ENCODE measurements around the gene ZC3H7B.
"Not testable (repeated sequence)": the region's sequence is repeated elsewhere in the genome, so short reads cannot be mapped to it uniquely, and the experiment has no call there.

ZC3H7B gene, protein sequence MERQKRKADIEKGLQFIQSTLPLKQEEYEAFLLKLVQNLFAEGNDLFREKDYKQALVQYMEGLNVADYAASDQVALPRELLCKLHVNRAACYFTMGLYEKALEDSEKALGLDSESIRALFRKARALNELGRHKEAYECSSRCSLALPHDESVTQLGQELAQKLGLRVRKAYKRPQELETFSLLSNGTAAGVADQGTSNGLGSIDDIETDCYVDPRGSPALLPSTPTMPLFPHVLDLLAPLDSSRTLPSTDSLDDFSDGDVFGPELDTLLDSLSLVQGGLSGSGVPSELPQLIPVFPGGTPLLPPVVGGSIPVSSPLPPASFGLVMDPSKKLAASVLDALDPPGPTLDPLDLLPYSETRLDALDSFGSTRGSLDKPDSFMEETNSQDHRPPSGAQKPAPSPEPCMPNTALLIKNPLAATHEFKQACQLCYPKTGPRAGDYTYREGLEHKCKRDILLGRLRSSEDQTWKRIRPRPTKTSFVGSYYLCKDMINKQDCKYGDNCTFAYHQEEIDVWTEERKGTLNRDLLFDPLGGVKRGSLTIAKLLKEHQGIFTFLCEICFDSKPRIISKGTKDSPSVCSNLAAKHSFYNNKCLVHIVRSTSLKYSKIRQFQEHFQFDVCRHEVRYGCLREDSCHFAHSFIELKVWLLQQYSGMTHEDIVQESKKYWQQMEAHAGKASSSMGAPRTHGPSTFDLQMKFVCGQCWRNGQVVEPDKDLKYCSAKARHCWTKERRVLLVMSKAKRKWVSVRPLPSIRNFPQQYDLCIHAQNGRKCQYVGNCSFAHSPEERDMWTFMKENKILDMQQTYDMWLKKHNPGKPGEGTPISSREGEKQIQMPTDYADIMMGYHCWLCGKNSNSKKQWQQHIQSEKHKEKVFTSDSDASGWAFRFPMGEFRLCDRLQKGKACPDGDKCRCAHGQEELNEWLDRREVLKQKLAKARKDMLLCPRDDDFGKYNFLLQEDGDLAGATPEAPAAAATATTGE

DNA sequence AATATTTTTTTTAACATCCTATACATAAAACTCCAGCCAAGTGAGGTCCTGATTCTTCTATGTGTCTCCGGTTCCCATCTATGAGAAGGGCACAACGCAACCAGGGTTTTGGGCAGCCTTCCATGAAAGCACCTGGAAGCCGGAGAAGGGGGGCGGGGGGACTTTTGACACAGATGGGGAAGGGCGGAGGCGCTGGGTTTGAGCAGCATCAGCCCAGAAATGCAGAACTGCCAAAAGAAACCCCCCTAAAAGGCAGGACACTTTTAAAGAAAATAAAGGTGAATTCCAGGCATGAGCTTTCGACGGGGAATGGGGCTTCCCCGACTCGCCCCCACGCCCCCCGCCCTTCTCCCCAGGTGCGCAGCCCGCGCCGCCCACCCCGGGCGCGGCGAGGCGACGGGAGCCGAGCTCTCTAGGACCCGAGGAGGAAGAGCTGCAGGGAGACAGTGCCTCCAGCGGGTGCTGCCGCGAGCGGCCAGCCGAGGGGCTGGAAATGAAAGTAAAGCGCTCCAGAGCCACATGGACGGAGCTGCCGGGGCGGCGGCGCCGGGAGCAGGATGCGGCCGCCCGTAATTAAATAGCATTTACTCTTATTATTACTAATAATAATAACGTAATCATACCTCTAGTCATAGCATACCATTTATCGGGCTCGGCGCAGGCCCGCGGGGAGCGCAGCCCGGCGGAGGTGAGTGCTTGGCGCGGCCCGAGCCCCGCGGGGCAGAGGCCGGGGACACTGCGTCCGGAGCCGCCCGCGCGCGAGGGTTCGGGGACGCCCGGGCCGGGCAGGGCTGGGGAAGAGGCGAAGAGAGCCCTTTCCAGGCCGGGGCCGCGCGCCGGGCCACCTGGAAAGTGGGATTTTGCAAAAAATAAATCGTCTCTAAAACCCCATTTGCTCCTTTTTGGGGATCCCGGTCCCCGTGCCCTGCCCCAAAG lies at the start of gene ZC3H7B:
Gene ZC3H7B, plus strand, starts transcription at position 441 of the 936 bp plus-strand sequence. CDS start 19,136 bp downstream, outside the sequence.
- DNase-seq = peak; percentile 80

DNA sequence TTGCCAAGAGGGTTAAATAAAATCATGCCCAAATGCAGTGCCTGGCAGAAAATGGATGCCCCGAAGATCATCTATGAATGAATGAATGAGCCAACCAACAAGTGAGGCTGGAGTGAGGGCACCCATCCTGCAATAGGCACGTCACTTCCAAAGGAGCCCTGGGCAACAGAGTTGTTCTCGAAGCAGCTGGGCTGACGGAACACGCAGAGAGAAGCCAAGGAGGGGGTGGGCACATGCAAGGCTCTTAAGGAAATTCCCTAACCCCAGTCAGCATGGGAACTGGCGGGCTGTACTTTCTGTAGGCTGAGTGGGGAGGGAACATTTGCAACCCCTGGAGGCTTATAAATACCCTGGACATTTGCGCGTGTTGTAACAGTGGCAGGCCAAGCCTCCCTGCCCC lies 49.0 kb upstream of the ZC3H7B start:
- no peak for DNase-seq

DNA sequence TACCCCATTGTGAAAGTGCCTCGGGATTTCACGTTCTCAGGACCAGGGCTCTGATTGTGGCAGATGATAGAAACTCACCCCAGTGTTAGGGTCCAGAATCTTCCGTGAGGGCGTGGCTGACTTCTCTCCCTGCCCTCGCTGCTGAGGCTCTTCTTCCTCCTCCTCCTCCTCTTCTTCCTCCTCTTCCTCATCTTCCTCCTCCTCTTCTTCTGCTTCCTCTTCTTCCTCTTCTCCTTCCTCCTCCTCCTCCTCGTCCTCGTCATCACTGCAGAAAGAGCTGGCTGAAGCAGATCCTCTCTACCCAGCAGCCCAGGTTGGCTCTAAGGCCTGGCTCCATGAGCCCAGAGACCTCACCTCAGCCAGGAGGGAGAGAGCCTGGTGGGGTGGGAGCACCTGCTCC lies 47.1 kb upstream of the ZC3H7B start:
- no peak for DNase-seq

DNA sequence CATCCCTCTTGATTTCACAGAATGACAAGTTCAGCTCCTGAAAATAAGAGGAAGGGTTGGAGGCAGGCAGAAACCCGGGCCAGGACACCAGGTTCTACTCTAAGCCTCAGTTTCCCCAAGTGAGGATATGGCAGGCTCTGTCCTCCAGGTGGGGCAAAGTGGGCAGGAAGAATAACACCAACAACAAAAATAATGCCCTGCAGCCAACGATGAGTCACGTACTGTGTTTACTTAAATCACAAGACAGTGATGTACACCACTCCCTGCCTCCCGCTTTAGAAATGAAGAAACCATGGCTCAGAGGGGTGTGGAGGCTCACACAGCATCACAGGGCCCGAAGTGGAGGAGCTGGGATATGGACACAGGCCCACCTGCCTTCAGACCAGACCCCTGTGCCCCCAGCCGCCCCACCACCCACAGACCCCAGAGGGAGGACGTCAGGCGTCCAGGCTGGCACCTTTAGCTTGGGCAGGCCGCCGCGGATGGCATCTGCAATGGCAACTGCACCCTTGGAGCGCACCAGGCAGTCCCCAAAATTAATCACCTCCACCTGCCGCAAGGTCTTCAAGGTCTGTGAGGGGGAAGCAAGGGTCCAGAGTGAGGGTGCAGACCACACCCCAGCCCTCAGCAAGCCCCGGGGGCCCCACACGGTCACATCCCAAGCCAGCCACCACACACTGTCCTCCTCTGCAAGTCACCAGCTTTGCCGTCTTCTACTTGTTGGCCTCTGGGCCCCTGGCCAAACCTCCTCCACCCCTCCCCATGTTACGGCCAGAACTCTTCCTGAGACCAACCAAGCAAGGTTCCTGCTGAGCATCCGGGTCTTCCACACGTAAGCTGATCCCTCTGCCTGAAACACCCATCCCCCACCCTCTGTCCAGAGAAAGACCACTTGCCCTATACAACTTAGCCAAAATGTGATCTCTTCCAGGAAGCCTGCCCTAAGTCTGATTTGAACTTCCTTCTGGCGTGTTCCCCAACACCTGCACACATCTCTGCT lies 44.8 kb upstream of the ZC3H7B start:
- DNase-seq = no peak

DNA sequence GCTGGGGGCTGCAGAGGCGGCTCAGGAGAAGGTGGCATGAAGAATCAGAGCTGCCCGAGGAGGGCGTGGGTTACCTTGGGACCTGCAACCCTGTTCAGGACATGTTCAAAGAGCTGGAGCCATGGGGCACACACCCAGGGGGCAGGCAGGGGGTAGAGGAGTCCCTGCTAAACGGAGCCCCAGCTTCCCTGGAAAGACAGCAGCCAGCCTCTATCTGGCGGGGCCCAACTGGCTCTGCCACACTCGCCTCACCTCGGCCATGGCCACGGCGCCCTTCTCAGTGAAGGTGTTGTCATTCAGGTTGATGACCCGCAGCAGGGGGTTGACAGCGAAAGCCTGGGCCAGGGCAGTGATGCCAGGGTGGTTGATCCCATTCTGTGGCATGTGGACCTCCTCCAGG lies 43.6 kb upstream of the ZC3H7B start:
- DNase-seq = no peak

DNA sequence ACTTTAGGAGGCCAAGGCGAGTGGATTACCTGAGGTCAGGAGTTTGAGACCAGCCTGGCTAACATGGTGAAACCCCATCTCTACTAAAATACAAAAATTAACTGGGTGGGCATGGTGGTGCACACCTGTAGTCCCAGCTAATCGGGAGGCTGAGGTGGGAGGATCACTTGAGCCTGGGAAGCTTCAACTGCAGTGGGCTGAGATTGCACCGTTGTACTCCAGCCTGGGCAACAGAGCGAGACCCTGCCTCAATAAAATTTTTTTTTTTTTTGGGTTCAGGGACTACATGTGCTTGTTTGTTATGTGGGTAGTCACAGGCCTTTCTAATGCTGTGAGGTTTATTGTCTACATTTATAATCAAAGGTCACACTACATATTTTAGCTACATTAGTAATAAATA lies 41.6 kb upstream of the ZC3H7B start:
- DNase-seq = not testable (repeated sequence)

DNA sequence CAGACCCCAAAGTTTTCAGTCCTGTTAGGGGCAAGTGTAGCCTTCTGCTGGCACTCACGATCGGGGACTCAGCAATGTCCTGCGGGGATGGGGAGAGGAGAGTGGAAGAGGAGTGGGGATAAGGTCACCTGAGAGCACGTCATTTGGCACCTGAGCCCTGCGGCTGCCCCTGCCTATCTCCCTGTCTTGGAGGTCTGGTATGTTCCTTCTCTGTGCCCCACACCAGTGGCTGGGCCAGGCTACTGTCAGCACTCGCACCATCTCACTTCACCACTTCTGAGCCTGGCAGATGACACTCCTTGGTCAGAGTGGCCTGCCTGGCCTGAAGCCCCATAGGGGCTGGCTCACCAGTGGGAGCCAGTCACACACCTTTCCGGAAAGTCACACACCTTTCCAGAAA lies 40.5 kb upstream of the ZC3H7B start:
- no peak for DNase-seq

DNA sequence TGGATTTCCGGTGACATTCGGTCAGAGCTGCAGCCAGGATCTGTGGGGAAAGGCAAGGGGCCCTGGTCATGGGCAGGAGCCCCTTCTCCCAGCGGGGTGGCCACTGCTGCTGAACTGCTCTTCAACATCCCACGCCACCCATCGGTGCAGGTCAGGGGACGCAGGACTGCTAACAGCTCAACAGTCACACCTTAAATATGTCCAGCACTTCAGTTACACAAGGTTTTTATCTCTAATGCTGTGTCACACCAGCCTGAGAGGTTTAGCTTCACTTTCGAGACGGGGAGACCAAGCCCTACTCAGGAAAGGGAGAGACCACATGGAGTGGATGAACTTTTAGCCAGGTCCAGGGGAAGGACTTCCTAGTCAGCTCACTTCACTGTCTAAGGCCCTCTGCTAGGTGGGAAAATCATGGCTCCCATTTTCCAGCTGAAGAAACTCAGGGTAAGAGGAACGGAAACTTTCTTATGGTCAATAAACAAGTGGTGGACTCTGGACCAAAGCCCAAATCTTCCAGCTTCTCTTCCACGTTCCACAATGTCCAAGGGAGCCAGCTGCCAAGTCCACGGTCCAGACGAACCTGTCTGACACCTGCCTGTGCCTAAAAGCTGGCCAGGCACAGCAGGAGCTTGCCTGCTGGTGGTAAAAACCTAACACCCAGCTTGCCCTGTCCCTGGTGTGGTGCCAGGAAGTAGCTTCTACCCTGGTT lies 39.6 kb upstream of the ZC3H7B start:
- DNase-seq = no peak

DNA sequence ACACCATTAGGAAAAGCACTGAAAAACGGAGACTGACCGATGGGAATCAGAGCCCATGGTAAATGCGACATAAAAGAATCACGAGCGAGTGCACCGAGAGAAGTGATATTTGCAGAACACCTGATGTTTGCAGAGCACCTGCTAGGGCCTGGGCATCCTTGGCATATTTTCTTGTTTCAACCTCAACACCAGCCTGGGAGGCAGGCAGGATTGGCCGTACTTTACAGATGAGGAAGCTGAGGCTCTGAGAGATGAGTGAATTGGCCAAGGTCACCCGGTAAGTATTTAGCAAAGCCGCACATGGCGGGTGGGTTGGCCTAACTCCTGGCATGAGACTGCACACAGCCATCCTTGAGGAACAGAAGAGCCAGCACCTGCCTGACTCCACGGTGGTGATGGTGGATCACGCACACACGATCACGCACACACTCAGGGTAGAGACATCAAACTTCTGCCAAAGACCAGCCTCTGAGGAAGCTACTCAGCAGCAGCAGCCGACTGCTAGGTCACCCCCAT lies 39.0 kb upstream of the ZC3H7B start:
- DNase-seq = no peak

DNA sequence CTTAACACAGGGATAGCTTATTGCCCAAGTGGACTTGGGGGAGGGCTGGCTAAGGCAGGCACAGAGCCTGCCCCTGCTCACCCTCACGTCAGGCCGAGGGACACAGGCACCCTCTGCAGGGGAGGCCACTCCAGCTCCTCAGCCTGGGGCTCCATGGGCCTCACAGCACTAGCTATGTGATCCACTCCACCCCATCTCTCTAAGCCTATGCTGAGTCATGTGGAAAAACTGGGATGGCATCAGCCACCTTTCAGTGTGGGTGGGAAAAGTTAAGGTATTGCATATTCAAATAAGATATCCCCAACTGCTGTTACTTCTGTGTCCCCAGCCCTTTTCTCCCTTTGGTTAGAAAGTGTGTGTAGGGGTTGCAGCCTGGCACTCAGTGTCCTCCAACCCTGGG lies 37.6 kb upstream of the ZC3H7B start:
- no peak for DNase-seq

DNA sequence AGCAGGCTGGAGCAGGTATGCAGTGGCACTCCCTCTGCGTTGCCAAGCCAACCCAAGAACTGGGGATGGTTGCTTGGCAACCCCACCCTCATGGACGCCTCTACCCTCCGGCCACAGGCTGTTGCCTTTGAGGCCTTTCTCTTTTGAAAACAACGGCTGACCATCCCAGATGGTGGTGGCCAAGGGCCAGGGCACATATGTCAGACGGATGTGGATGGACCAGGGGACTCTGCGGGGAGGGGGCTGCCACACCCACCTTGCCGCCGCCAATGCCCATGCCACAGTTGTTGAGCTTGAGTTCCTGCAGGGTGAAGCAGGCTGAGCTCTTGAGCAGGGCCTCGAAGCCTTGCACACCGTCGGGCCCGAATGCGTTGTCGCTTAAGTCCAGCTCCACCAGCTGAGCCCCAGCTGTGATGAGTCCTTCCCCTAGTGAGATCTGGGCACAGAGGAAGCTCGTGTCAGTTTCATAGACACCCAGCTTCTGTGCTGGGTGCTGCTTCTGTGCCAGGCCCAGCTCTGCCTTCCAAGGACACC lies 36.9 kb upstream of the ZC3H7B start:
- DNase-seq = no peak

DNA sequence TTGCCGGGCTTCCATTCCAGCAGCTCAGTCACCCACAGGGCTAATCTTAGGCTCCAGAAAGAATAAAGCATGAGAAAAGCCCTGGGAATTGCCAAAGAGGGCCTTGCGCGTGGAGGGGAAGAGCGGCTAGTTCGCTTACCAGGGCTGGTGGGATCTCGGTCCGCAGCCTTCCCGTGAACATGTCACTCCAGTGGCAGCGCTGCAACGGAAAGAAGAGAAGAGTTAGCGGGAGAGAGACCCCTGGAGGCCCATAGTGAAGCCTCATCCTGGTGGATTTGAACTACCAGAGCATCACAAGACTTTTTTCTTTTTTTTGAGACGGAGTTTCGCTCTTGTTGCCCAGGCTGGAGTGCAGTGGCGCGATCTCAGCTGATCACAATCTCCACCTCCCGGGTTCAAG lies 33.4 kb upstream of the ZC3H7B start:
- no peak for DNase-seq

DNA sequence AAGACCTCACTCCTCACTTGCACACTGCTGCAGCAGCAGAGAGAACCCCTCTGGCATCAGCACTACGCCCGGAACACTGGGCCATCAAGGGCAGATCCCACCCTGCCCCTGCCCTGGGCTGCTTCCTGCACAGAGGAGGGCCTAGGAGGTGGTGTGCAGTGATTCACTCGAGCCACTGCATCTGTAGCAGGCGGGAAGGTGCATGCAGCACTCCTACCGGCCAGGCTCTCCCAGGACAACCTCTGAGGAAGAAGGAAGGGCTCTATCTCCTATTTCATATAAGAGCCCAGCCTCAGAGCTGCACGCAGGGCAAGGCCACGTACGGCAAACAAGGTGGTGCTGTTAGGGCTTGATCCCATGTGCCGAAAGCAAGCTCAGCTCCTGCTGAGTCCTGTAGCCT lies 29.5 kb upstream of the ZC3H7B start:
- DNase-seq = no peak

DNA sequence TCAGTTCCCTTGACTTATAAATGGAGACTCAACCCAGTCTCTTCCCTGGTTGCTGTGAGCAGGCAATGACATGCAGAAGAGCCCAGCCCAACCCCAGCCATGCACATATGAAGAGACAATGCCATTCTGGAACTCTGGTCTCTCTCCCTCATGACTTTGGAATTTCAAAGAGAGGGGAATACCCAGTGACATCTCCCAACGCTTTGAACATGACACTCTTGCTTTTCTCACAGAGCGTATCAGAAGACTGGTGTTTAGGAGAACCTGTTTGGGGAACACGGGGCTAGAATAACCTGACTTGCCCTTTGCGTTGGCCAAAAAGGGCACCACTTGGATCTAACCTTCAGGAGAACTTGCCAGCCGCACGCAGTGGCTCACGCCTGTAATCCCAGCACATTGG lies 28.2 kb upstream of the ZC3H7B start:
- no peak for DNase-seq

DNA sequence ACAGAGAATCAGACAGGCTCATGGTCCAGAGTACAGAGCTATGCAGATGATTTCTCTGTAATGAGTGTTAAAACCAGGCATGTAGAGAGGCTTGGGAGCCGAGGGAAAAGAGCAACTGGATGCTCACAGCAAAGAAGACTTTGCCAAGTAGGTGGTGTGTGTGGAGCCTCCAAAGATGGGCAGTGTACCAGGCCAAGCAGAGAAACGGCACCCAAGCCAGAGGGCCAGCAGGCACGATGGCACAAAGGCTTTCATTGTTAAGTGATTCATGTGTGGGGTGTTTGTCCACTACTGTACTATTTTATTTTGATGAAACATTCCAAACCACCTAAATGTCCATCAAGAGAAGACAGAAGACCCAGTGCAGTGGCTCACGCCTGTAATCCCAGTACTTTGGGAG lies 26.5 kb upstream of the ZC3H7B start:
- DNase-seq = no peak

DNA sequence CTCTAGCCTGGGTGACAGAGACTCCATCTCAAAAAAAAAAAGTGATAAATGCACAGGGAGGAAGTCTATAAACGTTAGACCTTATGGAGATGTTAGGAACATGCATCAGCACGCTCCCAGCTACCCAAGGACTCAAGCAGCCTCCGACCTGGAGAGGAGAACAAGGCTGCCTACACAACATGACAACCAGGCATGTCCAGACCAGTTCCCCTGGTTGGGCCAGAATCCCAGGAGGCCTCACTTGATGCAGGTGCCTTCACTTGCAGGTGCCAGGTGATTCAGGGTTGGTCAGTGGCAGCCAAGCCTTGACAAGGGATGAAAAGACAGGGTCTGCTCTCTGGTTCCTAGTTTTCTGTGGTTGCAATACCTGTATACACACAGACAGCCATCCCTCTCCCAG lies 21.3 kb upstream of the ZC3H7B start:
- no peak for DNase-seq

DNA sequence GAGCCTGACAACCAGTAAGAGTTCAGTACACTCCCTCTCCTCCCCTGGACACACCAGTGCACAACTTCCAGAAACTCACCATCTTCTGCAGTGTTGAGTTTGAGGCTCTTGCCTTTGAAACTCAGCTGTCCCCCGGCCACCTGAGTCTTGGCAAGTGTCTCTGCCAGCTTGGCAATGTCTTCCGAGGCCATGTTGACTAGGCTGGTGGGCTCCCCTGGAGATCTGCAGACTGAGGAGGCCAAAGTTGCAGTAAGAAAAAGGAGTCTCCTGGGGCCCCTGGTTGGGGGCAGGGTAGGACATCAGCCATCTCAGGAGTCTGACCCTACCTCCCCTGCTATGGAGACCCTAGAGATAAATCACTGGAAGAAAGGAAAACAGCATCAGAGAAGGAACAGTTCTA lies 20.5 kb upstream of the ZC3H7B start:
- no peak for DNase-seq

DNA sequence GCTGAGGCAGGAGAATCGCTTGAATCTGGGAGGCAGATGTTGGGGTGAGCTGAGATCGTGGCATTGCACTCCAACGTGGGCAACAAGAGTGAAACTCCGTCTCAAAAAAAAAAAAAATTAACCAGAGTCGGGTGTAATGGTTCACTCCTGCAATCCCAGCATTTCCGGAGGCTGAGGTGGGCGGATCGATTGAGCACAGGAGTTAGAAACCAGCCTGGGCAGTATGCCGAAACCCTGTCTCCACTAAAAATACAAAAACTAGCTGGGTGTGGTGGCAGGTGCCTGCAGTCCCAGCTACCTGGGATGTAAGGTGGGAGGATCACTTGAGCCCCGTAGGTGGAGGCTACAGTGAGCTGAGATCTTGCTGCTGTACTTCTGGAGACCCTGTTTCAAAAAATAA lies 16.9 kb upstream of the ZC3H7B start:
- no peak for DNase-seq

DNA sequence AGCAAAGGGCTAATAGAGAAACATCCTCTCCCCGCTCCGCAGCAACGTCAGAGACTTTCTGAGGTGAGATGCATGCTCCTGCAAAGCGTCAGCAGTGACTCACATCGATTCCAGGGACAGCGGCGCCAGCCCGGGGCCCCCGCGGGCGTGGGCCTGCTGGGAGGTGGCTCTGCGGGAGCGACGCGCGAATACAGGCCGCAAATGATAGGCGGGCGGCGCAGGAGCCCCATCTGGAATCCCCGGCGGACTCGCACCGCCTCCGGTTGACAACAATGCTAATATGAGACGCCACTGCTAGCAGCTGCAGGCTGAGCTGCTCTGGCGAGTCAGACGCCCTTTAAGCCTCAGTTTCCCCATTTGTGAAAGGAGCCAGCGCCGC lies 15.9 kb upstream of the ZC3H7B start:
- peak; percentile 79 for DNase-seq

All from activated CD4-positive, CD25-positive, alpha-beta regulatory T cell treated with anti-CD3 and anti-CD28 coated beads, Interleukin-2, amount 50 U/mL, for 72 hours (primary cell).